ENCODE data around the gene PDE4C.

Gene PDE4C
- 0 to 0.11 (median 0) reads per million in 18 experiments for total RNA-seq

- no peak for DNase-seq
Observed at GRCh38 chr19:18225702-18226468, at the start of gene PDE4C. Gene PDE4C (minus strand): TSS chr19:18226438. CDS start chr19:18226415, 23 bp downstream.

DNA sequence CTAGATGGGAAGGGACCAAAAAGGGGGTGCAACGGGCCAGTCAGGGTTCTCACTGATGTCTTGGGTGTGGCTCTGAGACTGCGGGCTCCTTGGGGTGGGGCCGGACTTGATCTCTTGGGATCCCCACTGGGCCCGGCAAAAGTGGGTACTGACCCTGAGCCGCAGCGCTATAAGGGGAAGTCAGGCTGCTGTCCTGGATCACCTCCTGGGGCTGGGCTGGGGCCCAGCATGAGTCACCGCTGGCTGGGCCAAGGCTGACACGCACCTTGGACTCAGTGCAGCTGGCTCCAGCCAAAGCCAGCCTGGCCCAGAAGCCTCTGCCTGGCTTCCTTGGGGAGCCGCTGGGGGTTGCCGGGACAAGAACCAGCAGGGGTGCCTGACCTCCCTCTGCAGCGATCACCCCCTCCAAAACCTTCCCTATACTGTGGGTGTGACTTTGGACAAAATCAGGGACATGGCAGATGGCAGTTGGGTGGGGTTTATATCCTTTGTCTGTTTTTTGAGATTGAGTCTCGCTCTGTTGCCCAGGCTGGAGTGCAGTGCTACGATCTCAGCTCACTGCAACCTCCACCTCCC is 48.6 kb upstream of the PDE4C start:
- DNase-seq, result peak; percentile 52 to 78

DNA sequence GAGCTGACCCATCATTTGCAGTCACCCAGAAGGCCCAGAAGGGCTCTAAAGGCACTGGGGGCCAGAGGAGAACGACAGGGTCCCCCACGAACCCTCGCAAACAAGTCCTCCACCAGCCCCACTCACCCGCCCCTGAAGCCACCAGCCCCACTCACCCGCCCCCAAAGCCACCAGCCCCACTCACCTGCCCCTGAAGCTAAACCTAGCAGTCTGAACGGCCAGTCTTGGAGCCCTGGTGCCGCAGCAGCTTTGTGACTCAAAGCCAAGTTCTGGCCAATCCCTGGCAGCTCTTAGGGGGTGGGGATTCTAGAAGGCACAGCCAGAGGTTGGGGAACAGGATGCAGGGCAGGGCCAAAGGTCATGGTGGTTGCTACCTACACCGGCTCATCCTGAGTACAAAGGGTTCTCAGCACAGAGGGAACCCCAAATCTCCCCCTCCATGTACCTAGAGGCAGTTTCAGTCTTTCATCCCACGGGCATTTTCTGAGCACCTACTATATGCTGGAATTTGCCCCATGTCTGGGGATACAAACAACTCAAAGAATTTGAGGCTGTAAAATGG is 48.1 kb upstream of the PDE4C start, which contains the start of gene IQCN:
Gene IQCN, minus strand, starts transcription at position 234 of the 562 bp plus-strand sequence. CDS start 4,974 bp downstream, outside the sequence.
- DNase-seq, result no peak

DNA sequence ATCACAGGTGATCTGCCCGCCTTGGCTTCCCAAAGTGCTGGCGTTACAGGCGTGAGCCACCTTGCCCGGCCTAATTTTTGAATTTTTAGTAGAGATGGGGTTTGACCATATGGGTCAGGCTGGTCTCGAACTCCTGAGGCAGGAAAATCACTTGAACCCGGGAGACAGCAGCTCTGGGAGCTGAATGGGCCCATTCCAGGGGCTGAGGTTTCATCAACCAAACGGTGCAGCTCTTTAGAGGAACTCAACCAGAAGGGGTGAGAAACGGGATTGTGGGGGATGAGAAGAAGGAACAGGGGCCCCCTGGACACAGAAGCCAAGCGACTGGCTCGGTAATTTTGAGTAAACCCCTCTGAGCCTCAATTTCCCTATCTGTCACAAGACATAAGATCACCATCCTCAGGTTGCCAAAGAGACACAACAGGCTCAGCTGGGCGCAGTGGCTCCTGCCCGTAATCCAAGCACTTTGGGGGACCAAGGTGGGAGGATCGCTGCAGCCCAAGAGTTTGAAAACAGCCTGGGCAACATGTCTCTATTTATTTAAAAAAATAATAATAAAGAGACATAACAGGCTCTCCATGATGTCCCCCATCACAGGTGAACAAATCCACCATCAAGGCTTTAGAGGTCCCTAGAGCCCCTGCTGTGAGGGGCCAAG is 47.5 kb upstream of the PDE4C start:
- DNase-seq, result no peak

DNA sequence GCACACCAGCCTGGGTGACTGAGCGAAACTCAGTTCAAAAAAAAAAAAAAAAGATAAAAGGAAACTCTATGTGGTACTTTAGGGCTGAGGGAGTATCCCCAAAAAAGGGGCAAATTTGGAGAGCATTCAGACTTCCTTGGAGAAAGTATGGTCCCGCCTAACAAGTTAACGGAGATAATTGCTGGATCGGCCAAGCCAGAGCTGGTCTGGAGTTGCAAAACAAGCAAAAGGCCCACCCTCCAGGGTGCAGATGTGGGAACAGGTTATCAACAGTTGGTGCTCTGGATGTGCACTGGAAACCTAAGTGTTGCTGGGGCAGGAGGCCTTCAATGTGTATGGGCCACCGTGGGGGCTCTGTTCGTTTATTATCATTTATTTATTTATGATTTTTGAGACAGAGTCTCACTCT is 45.2 kb upstream of the PDE4C start:
- DNase-seq, result no peak

- DNase-seq, result no peak
Observed at GRCh38 chr19:18270326-18270725, 44.1 kb upstream of the PDE4C start.

DNA sequence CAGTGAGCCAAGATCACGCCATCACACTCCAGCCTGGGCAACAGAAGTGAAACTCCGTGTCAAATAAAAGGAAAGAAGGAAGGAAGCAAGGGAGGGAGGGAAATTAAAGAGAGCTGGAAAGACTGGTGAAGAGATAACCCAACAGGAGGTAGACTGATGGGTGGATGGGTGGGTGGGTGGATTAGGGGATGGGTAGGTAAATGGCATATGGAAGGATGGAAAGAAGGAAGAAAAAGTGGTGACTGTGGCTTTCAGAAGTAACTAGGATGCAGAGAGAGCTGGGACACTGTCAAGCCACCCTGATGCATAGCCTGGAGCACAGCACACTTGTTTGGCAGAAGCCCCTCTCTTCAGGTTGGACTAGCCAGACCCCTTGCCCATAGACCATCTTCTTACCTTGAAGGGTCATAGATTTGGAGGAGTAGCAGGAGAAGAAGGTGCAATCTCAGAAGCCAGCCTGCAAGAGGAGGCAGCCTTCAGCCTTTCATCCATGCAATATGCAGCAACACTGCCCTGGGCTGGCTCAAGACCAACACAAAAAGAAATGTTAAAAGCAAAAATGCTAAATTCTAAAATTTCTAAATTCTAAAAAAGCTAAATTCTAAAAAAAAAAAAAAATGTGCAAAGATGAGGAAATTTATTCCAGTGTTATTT is 43.0 kb upstream of the PDE4C start:
- no peak for DNase-seq

DNA sequence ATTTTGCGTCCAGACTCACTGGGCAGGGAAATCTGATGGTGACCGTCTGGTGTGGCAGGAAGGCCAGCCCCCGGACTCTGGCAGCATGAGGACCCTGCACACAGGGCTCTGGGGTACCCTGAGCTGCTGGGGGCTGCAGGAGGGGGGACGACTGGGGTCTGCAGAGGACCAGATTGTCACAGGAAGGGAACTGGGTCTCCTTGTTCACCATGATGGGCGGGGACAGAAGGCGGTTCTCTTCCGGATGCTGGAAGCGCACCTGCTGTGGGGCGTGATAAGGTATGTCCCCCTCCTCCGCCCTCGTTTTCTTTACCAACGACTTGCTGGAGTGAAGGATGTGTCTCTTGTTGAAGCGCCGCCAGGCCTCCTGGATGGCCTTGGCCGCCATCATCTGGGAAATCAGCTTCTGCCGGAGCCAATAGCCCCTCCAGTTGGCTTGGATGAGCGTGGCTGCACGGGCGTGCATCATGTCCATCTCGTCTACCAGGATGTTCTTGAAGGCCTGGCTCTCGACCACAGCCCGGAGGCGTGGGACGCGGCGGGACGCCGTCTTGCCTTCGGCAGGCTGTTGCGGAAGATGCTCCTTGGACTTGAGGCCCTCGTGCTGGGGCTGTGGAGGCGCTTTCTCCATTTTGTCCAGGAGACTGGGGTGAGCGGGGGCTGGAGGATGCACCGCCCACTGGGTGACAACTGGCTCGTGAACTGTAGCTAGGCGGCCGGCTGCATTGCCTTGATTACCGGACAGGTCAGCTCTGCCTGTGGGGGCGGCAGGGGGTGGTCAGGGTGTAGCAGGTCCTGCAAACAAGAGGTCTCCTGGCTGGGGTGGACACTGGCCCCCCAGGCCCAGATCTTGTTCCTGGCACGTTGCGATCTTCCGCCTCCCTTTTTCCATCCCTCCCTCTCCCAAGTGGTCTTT is 40.8 kb upstream of the PDE4C start:
- DNase-seq, result no peak

GRCh38 chr19:18265582-18265981 is 39.3 kb upstream of the PDE4C start:
- no peak for DNase-seq

- DNase-seq, result no peak
Observed at GRCh38 chr19:18264971-18265540, 38.8 kb upstream of the PDE4C start.

GRCh38 chr19:18264137-18264854 is 38.1 kb upstream of the PDE4C start:
- DNase-seq, result no peak

GRCh38 chr19:18263324-18264136 is 37.3 kb upstream of the PDE4C start:
- no peak for DNase-seq

GRCh38 chr19:18262917-18263316 is 36.7 kb upstream of the PDE4C start:
- no peak for DNase-seq

DNA sequence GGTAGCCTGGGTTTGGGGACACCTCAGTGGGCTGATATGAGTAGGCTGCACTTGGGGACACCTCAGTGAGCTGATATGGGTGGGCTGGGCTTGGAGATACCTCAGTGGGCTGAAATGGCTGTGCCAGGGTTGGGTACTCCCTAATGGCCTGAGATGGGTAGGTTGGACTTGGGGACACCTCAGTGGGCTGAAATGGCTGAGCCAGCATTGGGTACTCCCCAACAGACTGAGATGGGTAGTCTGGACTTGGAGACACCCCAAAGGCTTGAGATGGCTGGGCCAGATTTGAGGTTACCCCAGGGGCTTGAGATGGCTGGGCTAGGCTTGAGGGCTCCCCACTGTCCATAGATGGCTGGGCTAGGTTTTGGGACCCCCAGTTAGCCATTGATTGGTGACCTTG is 35.9 kb upstream of the PDE4C start:
- no peak for DNase-seq

DNA sequence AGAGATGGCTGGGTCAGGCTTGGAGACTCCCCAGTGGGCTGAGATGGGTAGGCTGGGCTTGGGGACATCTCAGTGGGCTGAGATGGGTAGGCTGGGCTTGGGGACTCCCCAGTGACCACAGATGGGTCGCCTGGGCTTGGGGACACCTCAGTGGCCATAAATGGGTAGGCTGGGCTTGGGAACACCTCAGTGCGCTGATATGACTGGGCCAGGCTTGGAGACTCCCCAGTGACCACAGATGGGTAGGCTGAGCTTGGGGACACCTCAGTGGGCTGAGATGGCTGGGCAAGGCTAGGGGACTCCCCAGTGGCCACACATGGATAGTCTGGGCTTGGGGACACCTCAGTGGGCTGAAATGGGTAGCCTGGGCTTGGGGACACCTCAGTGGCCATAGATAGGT is 35.2 kb upstream of the PDE4C start:
- DNase-seq, result no peak

DNA sequence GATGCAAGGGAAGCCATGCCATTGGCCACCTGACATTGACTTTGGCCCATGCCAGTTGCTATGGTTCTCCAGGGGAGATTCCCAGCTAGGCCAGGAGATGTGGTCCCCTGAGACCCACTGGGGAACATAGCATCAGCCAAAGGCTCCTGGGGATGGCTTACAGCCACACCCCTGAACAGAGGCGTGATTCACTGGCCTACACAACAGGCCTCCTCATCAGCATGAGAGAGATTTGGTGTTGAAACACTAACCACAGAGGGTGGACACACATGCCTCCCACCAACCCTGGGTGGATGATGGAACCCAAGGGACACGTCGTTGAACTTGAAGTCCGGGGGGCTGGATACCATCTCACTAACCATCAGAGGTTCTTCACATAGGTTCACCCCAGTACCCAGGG is 33.7 kb upstream of the PDE4C start:
- DNase-seq, result peak; percentile 9 to 54

DNA sequence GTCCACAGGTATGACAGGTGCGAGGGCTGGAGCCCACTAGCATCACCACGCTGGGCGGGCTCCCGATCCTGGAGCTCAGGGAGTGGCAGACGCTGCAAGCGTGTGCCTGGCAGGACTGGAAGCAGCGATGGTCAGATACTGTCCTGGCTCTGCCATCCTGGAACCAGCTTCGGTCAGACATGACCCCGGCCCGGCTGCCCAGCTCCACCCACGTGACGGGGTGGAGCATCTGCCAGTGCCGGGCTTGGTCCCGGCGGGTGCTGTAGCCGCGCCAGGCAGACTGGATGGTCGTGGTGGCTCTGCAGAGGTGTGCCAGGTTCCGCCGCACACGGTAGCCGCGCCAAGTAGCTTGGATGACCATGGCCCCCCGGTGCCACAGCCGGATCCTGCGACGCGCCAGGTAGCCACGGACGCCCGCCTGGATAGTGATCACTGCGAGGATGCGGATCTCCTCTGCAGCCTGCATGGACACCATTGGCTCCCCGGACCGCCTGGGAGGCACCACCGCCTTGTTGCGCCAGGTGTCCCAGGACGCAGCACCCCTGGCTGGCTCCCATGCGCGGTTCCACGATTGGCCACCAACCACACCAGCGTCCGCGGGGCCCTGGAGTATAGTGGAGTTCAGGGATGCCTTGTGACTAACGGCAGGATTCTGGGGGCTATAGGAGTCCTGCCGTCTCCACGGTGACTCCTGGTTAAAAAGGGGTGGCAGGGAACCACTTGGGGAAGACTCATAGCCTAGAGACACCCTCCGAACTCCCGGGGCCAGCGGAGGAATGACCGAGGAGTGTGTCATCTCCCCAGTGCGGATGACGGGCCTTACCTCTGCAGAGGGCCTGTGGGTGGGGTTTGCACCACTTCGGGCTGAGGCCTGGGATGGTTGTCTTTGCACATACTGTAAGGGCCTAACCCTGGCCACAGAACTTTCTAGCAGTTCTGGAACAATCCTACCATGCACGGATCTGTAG is 31.5 kb upstream of the PDE4C start:
- DNase-seq, result no peak

Measured in inflammatory macrophage (primary cell).